ENCODE results near the gene IL1RL2. TPM values are rescaled to one million over a fixed set of nuclear protein-coding genes. Genes with fewer than 3 reads are reported as not detected.

IL1RL2 gene
- total RNA-seq, 4 donors from 2014 or later, result 0.35 to 0.49 TPM; not detected in 2

GRCh38 chr2:102289129-102289528, 102.3 kb downstream of the IL1RL2 start:
- Histone ChIP-seq H3K27ac (no peak overlapping the region), H3K9me3 (no peaks in the 10 kb centered on the region), H3K4me1 (no peaks in the 10 kb centered on the region), H3K27me3 (no peaks in the 10 kb centered on the region), H3K36me3 (no peaks in the 10 kb centered on the region), H3K4me3 (no peak overlapping the region)
- no peak for ATAC-seq
- in situ Hi-C loops (cut with MboI; ENCODE audit: low sequenced_read_pairs in 4 of 4) (loop anchor here in 1 of 4 donors (25.0 kb wide), 1 partner anchor 148 kb away; no protein-coding TSS in a partner anchor), intact Hi-C loops (cut with DNase I; ENCODE audit: low total_unique reads) (no loop called here)
- no peak for DNase-seq
- TF ChIP-seq CTCF (IDR thresholded peaks at IDR 0.05 in 4 of 5, conservative IDR thresholded peaks at IDR 0.05 in 1 of 5) (no peak), POLR2A (IDR thresholded peaks at IDR 0.05) (no peak)

Other genes with a start within 250 kb of the IL1RL2 start
- 10 to 100 TPM in 1 of 4 donors, 1 to 10 TPM in 3; 2.1 to 13.1 (median 5.8) TPM for gene IL1R2, start 195.1 kb upstream of the IL1RL2 start, total RNA-seq
- 10 to 100 TPM; 17.6 to 23.3 (median 19.3) TPM for gene IL1R1, start 44.3 kb upstream of the IL1RL2 start, total RNA-seq
- gene IL1RL1, start 124.5 kb downstream of the IL1RL2 start, total RNA-seq, result 1 to 10 TPM in 3 of 4 donors, under 1 TPM in 1; 0.82 to 6.8 (median 2.7) TPM
- gene IL18R1, start 168.8 kb downstream of the IL1RL2 start, total RNA-seq, result 1 to 10 TPM in 3 of 4 donors, under 1 TPM in 1; 0.36 to 2.8 (median 1.1) TPM
- 1 to 10 TPM in 1 of 4 donors, under 1 TPM in 1, not detected in 2; 0.29 to 1.9 TPM for gene IL18RAP, start 236.1 kb downstream of the IL1RL2 start, total RNA-seq

All from gastrocnemius medialis (tissue), 4 donors.